NOMO-1 treated with DMSO at 0.1 percent for 48 hours (cell line): ENCODE results near the gene KNCN.

ENCODE experiments used
- DNase-seq: peaks from one replicate; lab custom pipeline; 2025; ENCODE audit not compliant: unreplicated experiment; lab: John Stamatoyannopoulos, UW

Gene KNCN

DNA sequence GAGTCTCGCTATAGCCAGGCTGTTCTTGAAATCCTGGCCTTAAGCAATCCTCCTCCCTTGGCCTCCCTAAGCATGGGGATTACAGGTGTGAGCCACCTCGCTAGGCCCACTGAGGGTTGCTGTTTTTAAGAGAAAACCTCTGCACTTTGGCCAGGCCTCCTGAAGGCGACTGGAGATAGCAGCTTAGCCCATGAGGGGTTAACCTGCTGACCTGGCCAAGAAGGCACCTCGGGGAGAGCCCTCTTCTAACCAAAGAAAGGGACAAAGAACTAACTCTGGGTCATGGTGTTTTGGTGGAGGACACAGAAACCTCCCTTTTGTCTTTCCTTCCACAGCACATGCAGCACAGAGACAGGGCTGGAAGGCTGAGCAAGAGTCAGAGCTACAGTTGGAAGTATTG is 17.7 kb upstream of the KNCN start:
- DNase-seq = no peak

DNA sequence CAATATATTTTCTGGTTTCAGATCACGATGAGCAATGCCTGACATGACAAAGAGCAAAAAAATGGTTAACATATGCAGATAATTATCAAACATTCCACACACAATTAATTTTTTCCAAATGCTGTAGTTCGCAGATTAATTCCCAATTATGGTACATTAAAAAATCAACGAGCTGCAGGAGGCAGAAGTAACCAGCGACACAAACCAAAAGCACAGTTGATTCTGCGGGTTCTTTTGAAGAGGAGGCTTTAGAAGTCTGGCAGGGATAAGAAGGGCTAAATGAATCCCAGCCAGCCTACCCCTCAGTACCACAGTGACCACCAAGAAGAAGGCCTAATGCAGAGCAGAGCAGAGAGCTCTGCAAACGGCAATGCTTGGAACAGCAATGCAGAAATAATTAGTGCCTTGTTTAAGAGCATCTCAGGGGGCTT is 17.0 kb upstream of the KNCN start:
- DNase-seq = no peak

DNA sequence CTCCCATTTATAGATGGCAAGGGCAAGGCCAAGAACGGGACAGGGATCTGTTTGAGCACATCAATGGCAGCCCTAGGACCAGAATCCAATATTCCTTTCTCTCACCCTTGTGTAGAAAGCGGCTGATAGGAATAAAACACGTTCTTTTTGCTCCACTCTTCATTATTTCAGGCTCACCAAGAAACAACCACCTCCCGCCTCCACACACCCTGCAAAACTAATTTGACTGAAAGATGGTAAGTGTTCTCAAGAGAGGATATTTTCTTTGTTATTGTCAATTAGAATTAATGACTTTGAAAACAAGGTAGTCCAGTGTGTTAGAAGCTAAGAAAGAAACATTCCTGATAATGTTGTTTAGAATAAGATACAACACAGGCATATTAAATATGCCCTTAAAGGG is 11.9 kb upstream of the KNCN start:
- DNase-seq = no peak

DNA sequence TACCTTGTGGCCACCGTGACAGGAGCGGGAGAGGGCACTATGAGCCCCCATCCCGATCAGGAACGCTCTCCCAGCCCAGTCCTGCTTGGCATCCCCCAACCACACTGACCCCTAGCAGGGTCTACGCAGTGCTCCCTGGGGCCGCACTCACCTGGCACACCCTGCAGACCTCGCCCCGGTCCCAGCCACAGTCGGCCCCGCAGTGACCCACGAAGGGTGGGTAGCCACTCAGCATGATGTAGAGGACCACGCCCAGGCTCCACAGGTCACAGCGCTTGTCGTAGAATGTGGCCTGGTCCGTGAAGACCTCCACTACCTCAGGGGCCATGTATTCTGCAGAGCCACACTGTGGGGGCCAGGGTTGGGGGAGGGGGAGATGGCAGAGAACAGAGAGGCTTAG is 11.1 kb upstream of the KNCN start:
- DNase-seq = no peak

DNA sequence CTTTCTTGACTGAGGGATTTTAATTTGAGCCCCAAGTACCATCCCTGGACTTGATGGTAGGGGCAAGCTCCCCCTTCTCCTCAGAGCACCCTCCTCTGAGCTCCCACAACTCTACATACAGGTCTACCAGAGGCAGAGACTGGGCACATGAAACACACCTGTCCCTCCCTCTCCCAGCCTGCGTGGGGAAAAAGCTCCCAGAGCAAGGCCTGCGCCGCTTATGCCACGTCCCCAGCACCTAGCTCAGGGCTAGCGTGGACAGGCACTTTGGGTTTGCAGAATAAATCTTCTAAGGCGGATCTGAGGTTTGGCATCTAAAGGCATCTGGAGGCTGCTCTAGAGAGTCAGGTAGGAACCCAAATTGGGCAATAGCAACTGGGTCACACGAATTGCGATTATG is 7.5 kb upstream of the KNCN start:
- DNase-seq = no peak

GRCh38 chr1:46558141-46558963 is 6.9 kb upstream of the KNCN start:
- DNase-seq = no peak

- peak; percentile 9 for DNase-seq
These were observed 6.0 kb upstream of the KNCN start for GRCh38 chr1:46557403-46557802.

GRCh38 chr1:46556822-46557221 is 5.4 kb upstream of the KNCN start:
- peak; percentile 19 for DNase-seq

GRCh38 chr1:46555826-46556619 is 4.6 kb upstream of the KNCN start:
- DNase-seq = no peak

GRCh38 chr1:46554597-46555381 is 3.3 kb upstream of the KNCN start:
- DNase-seq = no peak

- no peak for DNase-seq
These were observed 2.8 kb upstream of the KNCN start for GRCh38 chr1:46554236-46554596.

DNA sequence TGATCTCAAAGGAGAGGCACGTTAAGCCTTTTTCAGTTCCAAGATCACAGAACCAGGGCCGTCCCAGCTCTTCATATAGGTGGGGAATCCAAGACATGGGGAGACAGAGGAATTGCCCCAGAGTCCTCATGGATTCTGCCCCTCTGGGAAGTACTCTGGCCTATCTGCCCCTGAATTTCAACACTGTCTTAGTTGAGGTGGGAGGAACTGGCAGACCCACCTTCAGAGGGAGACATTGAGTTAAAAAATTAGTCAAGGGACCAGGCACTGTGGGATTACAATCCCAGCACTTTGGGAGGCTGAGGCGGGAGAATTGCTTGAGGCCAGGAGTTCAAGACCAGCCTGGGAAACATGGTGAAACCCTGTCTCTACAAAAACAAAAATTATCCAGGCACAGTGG is 2.1 kb upstream of the KNCN start:
- DNase-seq = no peak

DNA sequence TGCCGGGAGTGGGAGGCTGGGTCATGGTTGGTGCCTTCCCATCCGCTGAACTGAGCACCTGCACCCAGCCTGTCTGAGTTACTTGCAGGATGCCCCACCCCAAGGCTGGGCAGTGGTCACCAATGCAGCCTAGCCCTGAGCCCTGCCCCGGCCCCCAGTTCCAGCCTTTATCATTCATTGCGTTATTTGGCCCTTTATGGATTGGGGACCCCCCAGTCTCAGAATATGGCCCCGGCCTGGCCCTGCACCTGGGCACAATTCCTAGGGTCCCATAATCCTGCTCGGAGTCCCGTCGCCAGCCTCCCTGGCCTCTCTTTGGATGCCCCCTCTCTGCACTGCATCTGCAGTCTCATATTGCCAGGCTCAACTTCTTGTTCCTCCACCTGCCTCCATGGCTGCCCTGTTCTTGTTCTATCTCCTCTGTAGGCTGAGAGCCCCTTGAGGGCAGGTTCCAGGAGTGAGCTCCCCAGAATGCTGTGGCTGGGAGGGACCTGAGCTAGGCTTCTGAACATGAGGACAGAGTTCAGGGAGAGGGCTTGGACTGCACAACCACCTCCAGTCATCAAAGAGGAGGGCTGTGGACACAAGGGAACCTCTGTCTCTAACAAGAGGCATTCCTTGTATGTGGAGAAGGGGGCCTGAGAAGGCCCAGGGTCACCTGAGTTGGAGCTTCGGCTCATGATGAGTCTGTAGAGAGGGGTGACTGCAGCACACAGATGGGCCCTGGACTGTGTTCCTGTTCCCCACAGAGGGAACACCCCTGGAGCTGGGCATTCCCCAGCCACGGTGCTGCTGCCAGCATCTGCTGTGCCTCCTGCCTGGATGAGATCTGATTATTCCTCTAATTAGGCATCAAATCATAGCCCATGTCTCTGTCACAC is 1.1 kb upstream of the KNCN start:
- DNase-seq = no peak

DNA sequence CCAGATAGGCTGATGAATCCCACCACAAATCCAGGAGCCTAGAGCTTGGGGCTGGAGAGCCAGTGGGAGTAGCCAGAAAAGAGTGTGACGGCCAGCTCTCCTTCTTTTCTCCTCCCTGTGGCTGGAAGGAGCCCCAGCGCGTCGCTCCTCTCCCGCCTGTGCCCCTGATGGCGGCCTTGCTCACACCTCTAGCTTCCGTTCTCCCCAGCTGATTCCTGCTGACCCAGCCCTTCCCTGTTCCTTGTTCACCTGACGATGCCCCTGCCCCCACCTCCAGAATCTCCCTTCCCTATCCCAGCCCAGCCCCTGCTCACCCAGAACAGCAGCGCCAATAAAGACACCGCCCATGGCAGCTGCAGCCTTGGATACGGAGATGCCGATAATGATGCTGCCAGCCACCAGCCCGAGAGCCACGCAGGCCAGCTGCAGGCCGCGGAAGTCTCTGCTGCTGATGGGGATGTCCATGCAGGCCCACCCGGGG is 656 bp downstream of the KNCN start:
- no peak for DNase-seq

- no peak for DNase-seq
These were observed 1.5 kb downstream of the KNCN start for GRCh38 chr1:46549697-46550681.

GRCh38 chr1:46547481-46548383 is 3.7 kb downstream of the KNCN start:
- peak; percentile 24 for DNase-seq

DNA sequence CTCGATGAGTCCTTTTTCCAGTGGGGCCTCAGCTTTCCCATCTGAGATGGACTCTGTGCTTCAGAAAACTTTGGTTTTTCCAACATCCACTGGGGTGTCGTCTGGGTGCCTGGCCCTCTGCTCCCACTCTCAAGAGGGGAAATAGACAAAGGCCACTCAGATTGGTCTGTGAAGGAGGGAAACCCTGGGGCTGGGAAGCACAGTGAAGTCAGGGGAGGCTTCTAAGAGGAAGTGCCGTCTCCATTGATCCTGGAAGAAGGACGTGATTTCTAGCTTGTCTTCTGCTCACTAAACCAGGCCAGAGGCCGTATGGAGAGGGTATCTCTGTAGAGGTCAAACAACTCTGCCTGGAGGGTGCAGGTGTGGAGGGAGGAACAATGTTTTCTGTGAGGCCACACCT is 5.2 kb downstream of the KNCN start:
- DNase-seq = no peak

- DNase-seq = no peak
These were observed 5.7 kb downstream of the KNCN start for GRCh38 chr1:46545784-46546183.
